ENCODE measurements around the gene SEMA5A.

- TF ChIP-seq CTCF (IDR thresholded peaks at IDR 0.05) (no peak), POLR2A (IDR thresholded peaks at IDR 0.05) (no peak)
These were observed 46.4 kb downstream of the SEMA5A start for GRCh38 chr5:9499498-9499876.

All from lower leg skin (tissue), 3 donors.